Activated CD8-positive, alpha-beta memory T cell treated with anti-CD3 and anti-CD28 coated beads, Interleukin-2, amount 50 U/mL, for 1 hour (primary cell): ENCODE measurements around the gene PRSS27.
"Not testable (repeated sequence)": the region's sequence is repeated elsewhere in the genome, so short reads cannot be mapped to it uniquely, and the experiment has no call there.

ENCODE experiments used
- DNase-seq: peaks from one replicate; pipeline ENCODE4 v3.0.0-alpha.2; 2020; ENCODE audit errors: extremely low read depth

Gene PRSS27

DNA sequence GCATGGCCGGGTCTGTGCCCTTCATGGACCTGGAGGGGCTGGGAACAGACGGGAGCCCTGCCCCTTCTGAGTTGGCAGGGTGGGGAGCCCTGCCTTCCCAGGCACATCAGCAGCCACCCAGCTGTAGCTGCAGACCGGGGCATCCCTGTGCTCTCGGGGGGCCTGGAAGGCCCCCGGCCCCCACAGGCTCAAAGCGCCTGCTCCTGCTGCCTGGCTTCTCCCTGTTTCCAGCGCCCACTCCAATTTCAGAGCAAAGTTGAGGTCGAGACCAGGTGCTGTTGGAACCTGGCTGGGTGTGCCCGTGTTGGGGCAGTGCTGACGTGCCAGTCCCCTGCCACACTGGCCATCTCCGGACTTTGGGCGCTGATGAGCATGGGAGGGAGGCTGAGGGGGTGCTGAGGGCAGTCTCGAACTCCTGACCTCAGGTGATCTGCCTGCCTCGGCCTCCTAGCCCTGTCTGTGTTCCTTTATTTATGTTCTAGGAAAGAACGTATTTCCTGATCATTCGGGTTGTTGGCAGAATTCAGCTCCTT lies 4.9 kb upstream of the PRSS27 start:
- no peak for DNase-seq

DNA sequence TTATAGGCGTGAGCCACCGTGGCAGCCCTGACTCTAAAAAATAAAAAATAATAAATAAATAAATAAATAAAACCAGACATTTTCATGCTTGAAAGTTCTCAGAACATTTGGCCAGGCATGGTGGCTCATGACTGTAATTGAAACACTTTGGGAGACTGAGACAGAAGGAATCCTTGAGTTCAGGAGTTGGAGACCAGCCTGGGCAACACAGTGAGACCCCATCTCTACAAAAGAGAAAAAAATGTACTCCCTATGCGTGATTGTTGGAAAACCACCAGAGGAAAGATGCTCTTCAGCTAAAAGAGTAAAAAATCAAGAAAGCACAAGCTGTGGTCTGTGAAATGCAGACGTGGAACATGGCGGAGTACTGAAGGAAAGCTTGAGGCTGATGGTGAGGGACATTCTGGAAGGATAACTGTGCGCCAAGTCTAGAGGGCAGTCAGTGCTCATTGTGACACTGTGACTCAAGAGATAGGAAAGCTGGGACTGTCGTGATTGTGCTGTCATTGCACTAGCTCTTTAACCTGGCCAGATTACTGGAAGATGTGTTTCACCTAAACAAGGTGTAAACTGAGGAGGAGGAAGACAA lies 4.2 kb upstream of the PRSS27 start:
- DNase-seq, result no peak

DNA sequence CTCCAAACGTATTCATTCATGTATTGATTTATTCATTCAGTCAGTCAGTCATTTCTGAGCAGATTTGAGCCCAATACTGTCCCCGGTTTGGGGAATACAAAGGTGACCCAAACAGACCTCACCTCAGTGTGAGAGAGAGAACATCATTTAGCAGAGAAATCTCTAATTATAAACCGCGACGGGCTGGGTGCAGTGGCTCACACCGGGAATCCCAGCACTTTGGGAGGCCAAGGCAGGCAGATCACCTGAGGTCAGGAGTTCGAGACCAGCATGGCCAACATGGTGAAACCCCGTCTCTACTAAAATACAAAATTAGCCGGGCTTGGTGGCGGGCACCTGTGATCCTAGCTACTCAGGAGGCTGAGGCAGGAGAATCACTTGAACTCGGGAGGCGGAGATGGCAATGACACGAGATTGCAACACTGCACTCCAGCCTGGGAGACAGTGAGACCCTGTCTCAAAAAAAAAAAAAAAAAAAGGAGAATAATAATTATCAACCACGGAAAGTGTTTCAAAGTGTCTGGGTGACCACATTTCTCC lies 1.7 kb upstream of the PRSS27 start:
- not testable (repeated sequence) for DNase-seq

DNA sequence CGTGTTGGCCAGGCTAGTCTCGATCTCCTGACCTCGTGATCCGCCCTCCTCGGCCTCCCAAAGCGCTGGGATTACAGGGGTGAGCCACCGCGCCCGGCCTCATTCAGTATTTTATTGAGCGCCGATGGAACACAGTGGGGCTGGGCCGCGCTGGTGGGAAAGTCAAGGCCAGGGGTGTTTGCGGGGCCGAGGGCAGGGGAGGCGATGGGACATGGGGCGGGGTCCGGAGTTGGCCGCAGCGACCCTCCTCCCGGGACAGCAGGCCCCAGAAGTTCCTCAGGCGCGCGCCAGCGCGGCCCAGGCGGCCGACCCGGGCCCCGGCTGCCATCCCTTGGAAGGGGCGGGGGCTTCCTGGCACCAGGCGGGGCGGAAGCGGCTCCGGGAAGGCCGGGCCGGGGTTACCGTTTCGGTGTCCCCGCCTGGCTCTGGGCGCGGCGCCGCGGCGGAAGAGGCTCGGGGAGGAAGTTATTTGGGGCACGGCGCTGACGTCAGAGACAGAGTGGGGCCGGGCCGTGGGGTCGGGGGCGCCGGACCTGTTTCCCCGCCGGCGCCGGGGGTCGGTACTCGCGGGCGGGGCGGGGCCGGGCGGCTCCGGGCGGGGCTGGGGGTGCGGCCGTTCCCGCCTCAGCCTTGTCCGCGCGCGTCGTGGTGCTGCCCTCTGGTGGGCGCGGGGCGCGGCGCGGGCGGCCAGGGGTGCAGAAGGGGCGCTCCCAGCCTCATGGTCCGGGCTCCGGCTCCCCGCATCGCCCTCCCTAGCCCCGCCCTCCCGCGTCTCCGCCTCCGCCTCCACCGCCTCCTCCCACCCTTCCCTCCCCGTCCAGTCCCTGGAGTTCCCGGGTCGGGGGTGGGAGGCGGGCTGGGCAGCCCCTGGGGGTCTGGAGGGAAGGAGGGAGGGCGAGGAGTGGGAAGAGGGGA lies 952 bp upstream of the PRSS27 start:
- peak; percentile 59 for DNase-seq

DNA sequence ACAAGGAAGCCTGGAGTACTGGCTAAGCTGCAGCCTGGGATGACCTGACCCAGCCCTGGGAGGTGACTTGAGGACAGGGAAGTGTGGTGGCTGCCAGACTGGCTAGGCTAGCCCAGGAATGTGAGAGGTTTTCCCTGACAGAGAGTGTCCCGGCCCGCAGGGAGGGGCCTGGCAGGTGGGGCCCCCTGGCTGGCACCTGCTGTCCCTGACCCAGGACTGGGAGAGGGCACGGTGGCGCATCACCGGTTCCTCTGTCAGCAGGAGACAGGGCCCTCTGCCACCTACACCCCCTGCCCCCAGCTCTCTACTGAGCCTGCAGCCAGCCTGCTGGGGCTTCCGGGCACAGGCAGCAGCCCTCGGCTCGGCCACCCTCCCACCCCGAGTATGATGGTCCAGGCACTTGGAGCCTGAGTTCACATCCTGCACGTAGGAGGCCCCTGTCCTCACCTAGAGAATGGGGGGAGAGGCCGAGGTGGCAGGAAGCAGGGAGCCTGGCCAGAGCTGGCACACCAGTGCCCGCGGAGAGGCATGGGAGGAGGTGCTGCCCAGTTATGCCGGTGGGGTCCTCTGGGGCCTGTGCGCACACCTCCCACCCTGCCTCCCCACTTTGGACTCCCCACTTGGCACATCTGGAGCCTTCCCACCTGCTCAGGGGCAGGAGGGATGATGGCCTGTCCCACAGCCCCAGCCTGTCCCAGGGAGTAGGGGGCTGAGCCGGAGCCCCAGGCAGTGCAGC lies 528 bp downstream of the PRSS27 start:
- DNase-seq, result no peak

DNA sequence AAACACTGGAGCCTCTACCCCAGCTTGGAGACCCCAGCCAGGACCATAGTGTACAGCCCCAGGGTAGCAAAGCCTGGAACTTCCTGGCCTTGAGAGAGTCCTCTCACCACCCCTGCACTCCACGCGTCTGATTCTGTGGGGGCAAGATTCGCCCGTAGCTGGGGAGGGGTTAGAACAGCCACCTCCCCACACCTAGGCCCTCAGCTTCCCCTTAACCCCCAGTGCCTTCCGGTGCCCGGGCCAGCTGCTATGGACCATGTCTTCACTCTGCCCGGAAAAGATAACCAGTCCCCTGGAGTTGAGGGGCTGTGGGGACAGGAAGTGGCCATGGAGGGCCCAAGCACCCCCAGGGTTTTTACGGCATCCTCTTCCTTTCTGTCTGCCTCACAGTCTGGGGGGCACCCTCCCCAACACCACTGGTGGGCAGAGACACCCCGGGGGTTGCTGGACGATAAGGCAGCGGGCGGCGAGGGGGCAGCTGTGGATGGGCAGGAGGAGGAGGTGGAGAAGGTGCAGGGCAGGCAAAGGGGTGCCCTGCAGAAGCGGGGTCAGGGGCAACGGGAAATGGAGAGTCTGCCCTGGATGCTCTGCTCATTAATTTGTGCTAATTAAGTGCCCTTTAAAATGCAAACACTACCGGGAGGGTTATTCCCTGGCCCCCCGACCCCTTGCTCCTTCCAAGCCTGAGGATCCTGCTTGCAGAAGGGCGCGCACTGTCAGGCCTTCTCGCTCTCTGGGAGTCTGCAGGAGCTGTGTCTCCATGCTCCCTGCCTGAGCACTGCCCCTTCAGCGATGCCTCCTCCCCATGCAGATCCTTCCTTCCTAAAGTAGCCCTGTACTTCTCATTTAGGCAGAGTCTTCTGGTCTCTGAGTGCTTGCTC lies 2.4 kb downstream of the PRSS27 start:
- no peak for DNase-seq

DNA sequence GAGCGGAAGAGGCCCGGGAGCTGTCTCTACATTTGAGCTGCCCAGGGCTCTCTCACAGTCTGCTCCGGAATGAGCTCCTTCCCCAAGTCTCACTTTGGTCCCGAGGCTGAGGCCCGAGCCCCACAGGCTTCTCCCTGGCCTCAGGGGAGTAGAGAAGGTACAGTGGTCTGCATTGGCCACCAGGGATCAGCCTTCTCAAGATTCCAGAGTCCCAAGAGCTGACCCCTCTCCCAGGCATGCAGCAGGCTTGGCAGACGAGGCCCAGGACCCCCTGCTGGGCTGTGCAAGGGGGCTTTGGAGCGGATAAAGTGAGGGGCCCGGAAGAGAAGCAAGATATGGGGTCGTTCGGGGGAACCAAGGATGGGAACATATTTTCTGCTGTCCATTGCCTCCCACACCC lies 3.1 kb downstream of the PRSS27 start:
- no peak for DNase-seq

DNA sequence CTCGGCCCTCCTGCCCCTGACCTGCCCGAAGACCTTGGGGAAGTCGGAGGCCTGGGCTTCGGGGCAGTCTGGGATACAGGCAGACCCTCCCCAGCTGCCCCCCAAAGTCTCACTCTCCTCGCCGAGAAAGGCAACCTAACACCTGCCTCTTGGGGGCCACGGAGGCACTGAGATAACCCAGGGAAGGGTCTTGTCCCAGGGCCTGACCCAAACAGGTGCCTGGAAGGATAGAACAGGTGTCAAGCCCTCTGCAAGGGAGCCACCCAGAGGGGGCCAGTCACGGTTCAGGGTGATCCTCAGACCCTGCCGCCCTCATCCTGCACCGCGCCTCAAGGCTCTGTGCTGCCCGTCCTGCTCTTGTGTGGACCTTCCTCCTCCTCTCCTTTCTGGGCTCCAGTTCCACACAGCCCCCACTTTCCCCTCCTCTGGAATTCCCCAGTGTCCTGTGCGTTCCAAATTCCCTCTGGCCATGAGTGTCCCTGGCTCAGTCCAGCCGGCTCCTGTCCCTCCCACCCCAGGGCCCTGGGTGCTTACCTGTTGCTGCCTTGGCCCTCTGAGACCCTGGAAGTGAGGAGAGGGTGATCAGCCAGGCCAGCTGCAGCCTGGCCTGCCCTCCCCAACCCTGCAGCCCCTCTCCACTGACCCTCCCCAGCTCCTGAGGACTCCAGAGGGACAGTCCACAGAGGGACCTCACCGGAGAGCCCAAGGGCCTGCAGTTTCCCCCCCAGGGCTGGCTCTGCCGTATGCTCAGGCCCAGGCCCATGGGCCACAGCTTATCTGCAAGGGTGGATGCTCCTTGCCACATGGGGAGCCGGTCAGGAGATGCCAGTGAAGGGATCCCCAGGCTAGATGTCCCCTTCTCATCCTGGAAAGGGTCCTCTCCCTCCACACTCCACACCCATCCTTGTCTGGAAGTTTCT lies 3.8 kb downstream of the PRSS27 start:
- DNase-seq, result no peak

DNA sequence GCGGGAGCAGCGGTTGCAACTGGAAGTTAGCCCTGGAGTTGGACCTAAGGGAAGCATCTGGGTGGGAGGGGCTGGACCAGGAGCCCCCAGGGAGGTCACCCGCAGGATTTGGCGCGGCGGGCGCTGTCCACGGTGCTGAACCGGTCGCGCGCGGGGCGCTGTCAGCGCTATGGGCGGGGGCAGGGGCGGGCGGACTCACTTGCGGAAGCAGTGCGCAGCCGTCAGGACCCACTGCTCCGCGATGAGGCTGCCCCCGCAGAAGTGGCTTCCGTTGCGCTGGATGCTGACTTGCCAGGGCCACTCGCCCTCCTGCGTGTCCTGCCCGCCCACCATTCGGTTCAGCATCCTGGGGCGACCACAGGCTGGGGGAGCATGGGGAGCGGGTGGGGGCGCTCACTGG lies 4.5 kb downstream of the PRSS27 start:
- peak; percentile 53 for DNase-seq

DNA sequence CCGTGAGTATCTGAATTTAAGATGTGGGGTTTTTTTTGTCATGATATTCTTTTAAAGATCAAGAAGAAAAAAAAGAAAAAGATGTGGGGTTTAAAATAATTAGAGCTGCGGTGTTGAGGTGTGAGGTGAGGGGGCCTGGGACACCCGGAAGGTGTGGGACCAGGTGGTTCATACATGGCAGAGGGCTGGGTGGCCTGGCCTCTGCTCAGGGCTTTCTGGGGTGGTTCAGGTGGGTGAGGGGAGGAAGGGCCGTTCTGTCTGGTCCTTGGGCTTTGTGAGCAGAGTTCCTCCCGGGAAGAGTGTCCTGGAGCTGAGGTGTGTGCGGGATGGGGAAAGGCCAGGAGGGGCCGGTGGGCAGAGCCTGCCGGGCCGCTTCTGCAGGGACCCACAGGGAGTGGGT lies 5.0 kb downstream of the PRSS27 start:
- no peak for DNase-seq

DNA sequence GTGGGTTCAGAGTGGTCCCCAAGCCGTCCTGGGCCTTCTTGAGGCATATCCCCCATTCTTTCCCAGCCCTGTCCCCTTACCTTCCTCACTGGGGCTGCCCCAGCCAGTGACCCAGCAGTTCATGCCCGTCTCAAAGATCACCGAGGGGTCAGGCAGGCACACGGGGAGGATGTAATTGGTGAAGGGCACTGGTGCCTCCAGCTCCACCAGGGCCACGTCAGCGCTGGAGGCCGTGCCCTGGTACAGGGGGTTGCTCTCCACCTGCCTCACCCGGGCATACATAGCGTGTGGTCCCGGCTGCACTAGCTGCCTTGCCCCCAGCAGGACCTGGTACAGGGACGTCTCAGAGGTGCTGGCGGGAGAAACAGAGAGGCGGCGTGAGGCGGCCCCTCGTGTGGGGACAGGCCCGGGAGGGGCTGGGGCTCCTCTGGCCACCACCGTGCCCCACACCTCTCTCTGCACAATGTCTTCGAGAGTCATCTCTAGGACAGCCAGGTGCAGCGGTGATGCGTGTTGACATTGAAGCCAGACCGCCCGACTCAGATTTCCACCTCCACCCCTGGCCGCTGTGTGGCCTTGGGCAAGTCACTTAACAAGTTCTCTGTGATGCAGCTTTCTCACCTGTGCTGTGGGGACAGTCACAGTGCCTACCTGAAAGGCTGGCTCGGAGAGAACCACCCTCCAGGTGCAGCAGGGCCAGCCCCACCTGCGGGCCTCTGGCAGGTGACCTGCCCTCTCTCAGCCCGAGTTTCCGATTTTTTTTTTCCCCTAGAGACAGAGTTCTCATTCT lies 5.8 kb downstream of the PRSS27 start:
- DNase-seq, result no peak

DNA sequence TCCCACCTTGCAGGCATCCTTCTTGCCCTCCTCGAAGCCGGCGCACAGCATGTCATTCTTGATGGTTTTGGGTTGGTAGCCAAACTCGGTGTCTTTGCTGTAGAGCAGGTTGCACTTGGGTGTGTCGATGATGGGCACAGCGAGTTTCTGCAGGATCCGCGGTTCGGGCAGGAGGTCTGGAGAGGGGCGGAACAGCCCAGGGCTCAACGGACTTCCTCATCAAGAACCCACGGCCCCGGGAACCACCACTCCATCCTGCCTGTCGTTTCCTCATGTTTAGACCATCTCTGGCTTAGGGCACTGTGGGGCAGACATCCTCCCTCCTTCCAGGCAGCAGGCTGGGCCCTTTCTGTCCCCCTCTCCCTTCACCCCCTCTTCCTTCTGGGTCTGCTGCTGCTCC lies 6.5 kb downstream of the PRSS27 start:
- no peak for DNase-seq

DNA sequence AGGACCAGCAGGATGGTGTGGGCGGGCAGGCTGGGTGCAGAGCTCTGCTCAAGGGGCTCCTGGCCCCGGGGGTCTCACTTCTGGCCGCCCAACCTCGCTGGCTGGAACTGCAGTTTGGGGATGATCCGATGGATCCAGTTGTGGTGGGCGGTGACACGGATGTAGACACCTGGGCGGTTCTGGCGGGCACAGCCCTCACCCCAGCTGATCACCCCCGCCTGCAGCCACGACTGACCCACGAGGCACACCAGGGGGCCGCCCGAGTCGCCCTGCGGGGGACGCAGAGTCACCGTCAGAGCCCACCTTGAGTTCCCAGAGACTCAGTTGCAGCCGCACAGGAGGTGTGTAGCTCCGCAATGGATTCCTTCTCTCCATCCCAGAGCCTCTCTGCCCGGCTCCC lies 7.5 kb downstream of the PRSS27 start:
- DNase-seq, result no peak

DNA sequence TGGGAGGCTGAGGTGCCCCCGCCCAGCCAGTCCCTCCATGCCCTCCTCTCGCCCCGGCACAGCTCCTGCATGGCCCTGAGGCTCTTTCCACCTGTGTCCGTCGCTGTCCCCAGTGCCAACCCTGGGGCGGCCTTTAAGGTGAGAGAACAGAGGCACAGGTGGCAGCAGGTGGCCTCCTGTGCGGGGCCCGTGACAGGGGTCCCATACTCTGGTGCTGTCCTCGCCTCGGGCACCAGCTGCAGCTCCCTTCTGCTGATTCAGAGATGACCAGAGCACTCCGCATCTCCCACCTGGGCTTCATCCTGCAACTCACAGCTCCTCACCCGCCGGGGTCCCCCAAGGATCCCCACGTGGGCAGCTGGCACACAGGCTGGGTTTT lies 8.0 kb downstream of the PRSS27 start:
- DNase-seq, result no peak

DNA sequence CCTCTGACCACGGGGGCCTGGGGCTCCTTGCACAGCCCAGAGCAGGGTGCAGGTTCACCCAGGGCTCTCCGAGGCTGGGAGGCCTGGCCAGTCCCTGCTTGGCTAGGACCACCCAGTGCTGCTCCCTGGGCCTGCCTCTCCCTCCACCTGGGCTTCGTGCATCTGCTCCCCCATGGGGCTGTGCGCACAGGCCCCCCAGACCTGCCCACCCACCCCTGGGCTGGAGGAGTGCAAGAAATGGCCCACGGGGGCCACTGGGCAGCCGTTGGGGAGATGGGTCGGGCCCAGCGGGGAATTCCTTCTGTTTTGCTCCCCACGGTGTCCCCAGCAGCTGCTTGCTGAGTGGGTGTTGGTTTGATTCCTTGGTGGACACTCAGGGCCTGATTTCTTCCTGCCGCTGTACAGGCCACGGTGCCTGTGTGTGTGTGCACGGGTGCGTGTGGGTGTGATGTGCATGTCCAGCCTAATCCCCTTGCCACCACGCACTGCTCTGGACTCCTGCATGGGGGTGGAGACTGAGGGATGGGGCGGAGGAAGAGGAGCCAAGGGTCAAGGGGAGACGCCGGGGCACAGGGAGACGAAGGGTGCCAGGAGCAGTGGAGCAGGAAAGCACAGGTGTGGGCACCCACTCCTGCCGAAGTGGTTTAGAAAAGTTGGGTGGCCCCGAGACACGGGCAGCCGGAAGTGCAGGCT lies 8.5 kb downstream of the PRSS27 start:
- no peak for DNase-seq

DNA sequence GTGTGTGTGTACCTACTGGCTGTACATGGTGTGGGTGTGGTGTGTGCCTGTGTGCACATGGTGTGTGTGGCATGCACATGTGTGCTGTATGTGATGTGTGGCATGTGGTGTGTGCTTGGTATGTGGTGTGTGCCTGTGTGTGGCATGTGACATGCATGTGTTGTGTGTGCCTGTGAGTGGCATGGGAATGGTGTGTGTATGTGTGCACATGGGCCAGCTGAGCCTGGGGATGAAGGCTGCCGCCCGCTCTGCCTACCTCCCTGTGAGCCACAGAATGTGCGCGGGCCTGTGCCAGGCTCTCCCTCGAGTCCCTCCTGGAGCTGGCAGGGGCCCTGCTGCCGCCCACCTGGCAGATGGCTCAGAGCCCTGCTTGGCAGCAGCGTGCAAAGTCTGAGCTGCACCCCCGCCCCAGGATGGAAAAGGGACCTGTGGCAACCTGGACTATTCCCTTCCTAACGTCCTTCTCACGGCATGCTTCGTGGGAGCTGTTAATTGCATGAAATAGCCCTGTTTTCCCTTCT lies 9.3 kb downstream of the PRSS27 start:
- DNase-seq, result no peak

DNA sequence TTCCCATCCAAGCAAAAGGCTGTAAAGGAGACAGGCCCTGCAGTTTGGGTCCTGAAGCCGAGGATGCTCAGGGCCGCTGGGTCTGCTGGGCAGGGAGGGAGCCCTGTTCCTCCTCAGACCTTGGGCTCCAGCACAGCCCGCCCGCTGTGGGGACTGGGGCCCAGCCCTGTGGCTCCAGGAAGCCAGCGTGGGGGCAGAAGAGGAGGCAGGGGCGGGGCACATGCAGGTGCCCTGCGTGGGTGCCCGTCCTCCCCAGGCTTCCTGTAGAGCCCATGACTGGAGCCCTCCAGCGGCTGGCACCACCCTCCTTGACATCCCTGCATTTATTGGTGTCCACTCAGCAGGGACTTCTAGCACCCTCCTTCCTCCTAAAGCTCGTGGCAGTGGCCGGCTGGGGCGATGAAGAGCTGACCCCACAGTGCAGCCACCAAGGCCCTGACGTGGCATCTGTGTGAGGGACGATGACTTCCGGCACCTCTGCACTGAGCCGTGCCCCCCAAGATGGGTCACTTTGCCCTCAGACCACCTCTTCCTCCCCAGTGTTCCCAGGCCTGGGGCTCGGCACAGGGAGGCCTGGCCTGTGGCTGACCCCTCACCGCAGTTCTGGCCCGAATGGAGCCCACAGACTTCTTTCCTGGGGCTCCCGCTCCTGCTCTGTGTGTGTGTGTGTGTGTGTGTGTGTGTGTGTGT lies 9.9 kb downstream of the PRSS27 start:
- no peak for DNase-seq

DNA sequence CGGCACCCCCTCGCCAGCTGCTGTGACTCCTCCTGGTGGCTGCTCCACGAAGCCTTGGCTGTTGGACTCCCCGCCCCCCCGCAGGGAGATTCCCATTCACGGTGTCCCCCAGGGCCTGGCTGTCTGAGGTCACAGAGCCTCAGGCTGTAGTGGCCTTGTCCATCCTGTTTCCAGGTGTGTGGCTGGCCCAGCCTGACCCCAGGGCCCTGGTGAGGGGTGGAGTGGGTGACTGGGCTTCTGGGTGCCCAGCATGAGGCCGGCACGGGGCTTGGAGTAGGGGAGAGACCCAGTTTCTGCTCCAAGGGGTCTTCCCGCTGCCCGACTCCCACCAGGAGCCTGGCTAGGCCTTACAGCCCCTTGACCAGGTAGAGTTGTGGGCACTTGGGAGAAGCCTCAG lies 10.4 kb downstream of the PRSS27 start:
- no peak for DNase-seq
